ACC112 (cell line): Measurements from ENCODE around the gene RXRG.

Experiments
- H2AFZ ChIP-seq: fragments of 200-600 bp; sonication (generic); one replicate; pipeline ENCODE4 v1.6.0; 2017; ENCODE audit warnings: antibody characterized with exemption, low read length; ENCODE audit not compliant: unreplicated experiment
- H3K27ac ChIP-seq: fragments of 200-600 bp; sonication (generic); 2 replicates; pipeline ENCODE4 v1.5.1; 2014; ENCODE audit warnings: low read depth, mild to moderate bottlenecking, antibody characterized with exemption, low read length, moderate library complexity
- H3K27me3 ChIP-seq: fragments of 200-600 bp; sonication (generic); 2 replicates; pipeline ENCODE4 v1.6.1; 2014; ENCODE audit warnings: mild to moderate bottlenecking, antibody characterized with exemption, low read length, moderate library complexity, mixed read lengths; ENCODE audit not compliant: insufficient read depth
- H3K36me3 ChIP-seq: fragments of 200-600 bp; sonication (generic); 2 replicates; pipeline ENCODE4 v1.6.1; 2016; ENCODE audit warnings: mild to moderate bottlenecking, antibody characterized with exemption, low read length, moderate library complexity, mixed read lengths; ENCODE audit not compliant: insufficient read depth
- H3K4me1 ChIP-seq: fragments of 200-600 bp; sonication (generic); one replicate; pipeline ENCODE4 v1.6.1; 2016; ENCODE audit warnings: low read length, mixed read lengths; ENCODE audit not compliant: insufficient read depth, unreplicated experiment, control insufficient read depth
- H3K4me3 ChIP-seq: fragments of 200-600 bp; sonication (generic); 2 replicates; pipeline ENCODE4 v1.5.1; 2014; ENCODE audit warnings: mild to moderate bottlenecking, low read depth, low read length
- H3K79me2 ChIP-seq: fragments of 200-600 bp; sonication (generic); one replicate; pipeline ENCODE4 v1.6.0; 2016; ENCODE audit warnings: low read length; ENCODE audit not compliant: control insufficient read depth, unreplicated experiment, insufficient read depth

RXRG gene

GRCh38 chr1:165431079-165431478 lies 13.8 kb downstream of the RXRG start:
- H2AFZ ChIP-seq, result no peak overlapping the region
- H3K4me3 ChIP-seq, result no peak overlapping the region
- no peaks in the 10 kb centered on the region for H3K4me1 ChIP-seq
- peaks cover 19% of the 10 kb centered on the region for H3K27me3 ChIP-seq
- no peaks in the 10 kb centered on the region for H3K36me3 ChIP-seq
- H3K79me2 ChIP-seq, result no peaks in the 10 kb centered on the region
- no peak overlapping the region for H3K27ac ChIP-seq

GRCh38 chr1:165426745-165427144 lies 18.2 kb downstream of the RXRG start:
- Histone ChIP-seq H3K36me3 (no peaks in the 10 kb centered on the region), H2AFZ (no peak overlapping the region), H3K27ac (no peak overlapping the region), H3K4me1 (peaks cover 15% of the 10 kb centered on the region), H3K4me3 (no peak overlapping the region), H3K27me3 (no peaks in the 10 kb centered on the region), H3K79me2 (no peaks in the 10 kb centered on the region)

- Histone ChIP-seq H3K4me3 (no peak overlapping the region), H3K27ac (no peak overlapping the region), H3K27me3 (no peaks in the 10 kb centered on the region), H3K36me3 (no peaks in the 10 kb centered on the region), H3K79me2 (no peaks in the 10 kb centered on the region), H3K4me1 (peaks cover 15% of the 10 kb centered on the region), H2AFZ (no peak overlapping the region)
Observed at GRCh38 chr1:165425621-165426020, 19.3 kb downstream of the RXRG start.

GRCh38 chr1:165424454-165425216 lies 20.3 kb downstream of the RXRG start:
- peaks cover 15% of the 10 kb centered on the region for H3K4me1 ChIP-seq
- H3K79me2 ChIP-seq, result no peaks in the 10 kb centered on the region
- H2AFZ ChIP-seq, result peak overlapping the region; percentile 86
- H3K27me3 ChIP-seq, result no peaks in the 10 kb centered on the region
- no peaks in the 10 kb centered on the region for H3K36me3 ChIP-seq
- peak overlapping the region; percentile 63 for H3K4me3 ChIP-seq
- peak overlapping the region; percentile 61 for H3K27ac ChIP-seq

- Histone ChIP-seq H3K4me1 (peaks cover 15% of the 10 kb centered on the region), H3K27me3 (no peaks in the 10 kb centered on the region), H2AFZ (no peak overlapping the region), H3K4me3 (no peak overlapping the region), H3K36me3 (no peaks in the 10 kb centered on the region), H3K27ac (no peak overlapping the region), H3K79me2 (no peaks in the 10 kb centered on the region)
Observed at GRCh38 chr1:165423136-165423535, 21.8 kb downstream of the RXRG start.

GRCh38 chr1:165420655-165421054 lies 24.3 kb downstream of the RXRG start:
- no peak overlapping the region for H2AFZ ChIP-seq
- H3K4me3 ChIP-seq, result no peak overlapping the region
- H3K4me1 ChIP-seq, result peaks cover 15% of the 10 kb centered on the region
- H3K79me2 ChIP-seq, result no peaks in the 10 kb centered on the region
- no peak overlapping the region for H3K27ac ChIP-seq
- H3K27me3 ChIP-seq, result no peaks in the 10 kb centered on the region
- no peaks in the 10 kb centered on the region for H3K36me3 ChIP-seq

- H3K27me3 ChIP-seq, result peaks cover 4% of the 10 kb centered on the region; the same call in 1 of the 2 replicates
- no peaks in the 10 kb centered on the region for H3K36me3 ChIP-seq
- H3K4me3 ChIP-seq, result no peak overlapping the region
- no peak overlapping the region for H3K27ac ChIP-seq
- H2AFZ ChIP-seq, result no peak overlapping the region
- H3K4me1 ChIP-seq, result peaks cover 9% of the 10 kb centered on the region
- H3K79me2 ChIP-seq, result no peaks in the 10 kb centered on the region
Observed at GRCh38 chr1:165419839-165420238, 25.1 kb downstream of the RXRG start.

- Histone ChIP-seq H3K79me2 (no peaks in the 10 kb centered on the region), H2AFZ (no peak overlapping the region), H3K4me3 (no peak overlapping the region), H3K36me3 (no peaks in the 10 kb centered on the region), H3K27me3 (peaks cover 14% of the 10 kb centered on the region; the same call in 1 of the 2 replicates), H3K4me1 (no peaks in the 10 kb centered on the region), H3K27ac (no peak overlapping the region)
Observed at GRCh38 chr1:165418195-165418594, 26.7 kb downstream of the RXRG start.

GRCh38 chr1:165416876-165417275 lies 28.1 kb downstream of the RXRG start:
- Histone ChIP-seq H3K27me3 (peaks cover 28% of the 10 kb centered on the region), H3K79me2 (no peaks in the 10 kb centered on the region), H3K27ac (no peak overlapping the region), H3K4me3 (no peak overlapping the region), H3K4me1 (no peaks in the 10 kb centered on the region), H2AFZ (no peak overlapping the region), H3K36me3 (no peaks in the 10 kb centered on the region)

GRCh38 chr1:165415068-165415467 lies 29.9 kb downstream of the RXRG start:
- peaks cover 46% of the 10 kb centered on the region for H3K27me3 ChIP-seq
- H3K27ac ChIP-seq, result no peak overlapping the region
- no peak overlapping the region for H2AFZ ChIP-seq

GRCh38 chr1:165414620-165415019 lies 30.3 kb downstream of the RXRG start:
- H3K36me3 ChIP-seq, result no peaks in the 10 kb centered on the region
- H3K79me2 ChIP-seq, result no peaks in the 10 kb centered on the region
- no peaks in the 10 kb centered on the region for H3K4me1 ChIP-seq
- H3K4me3 ChIP-seq, result no peak overlapping the region
- no peak overlapping the region for H2AFZ ChIP-seq
- no peak overlapping the region for H3K27ac ChIP-seq
- peaks cover 50% of the 10 kb centered on the region for H3K27me3 ChIP-seq

More at GRCh38 chr1:165415068-165415467, 29.9 kb downstream of the RXRG start:
- Histone ChIP-seq H3K79me2 (no peaks in the 10 kb centered on the region), H3K36me3 (no peaks in the 10 kb centered on the region), H3K4me3 (no peak overlapping the region), H3K4me1 (no peaks in the 10 kb centered on the region)
